Esophagus squamous epithelium (tissue), 5 donors: ENCODE data around the gene LTBP3. TPM values are rescaled to one million over a fixed set of nuclear protein-coding genes. Genes with fewer than 3 reads are reported as not detected.
A peak's percentile ranks its signal among the peaks of the same experiment; 100 is the strongest.

Source experiments
- DNase-seq: peaks from one replicate; lab custom pipeline; 2025; lab: John Stamatoyannopoulos, UW
- H3K27ac ChIP-seq, 4 donors: fragments of 200-600 bp; sonication (generic); one replicate each; pipeline ENCODE4 v1.5.1; 2016 to 2019; ENCODE audit warnings: mild to moderate bottlenecking in 1 of 4
- H3K27me3 ChIP-seq, 4 donors: fragments of 200-600 bp; sonication (generic); 1 replicate in 3 of 4; 2 replicates in 1 of 4; pipeline versions ENCODE4 v1.5.1 to v1.6.0; 2017 to 2021; ENCODE audit warnings: antibody characterized with exemption in 1 of 4
- H3K36me3 ChIP-seq, 3 donors: fragments of 200-600 bp; sonication (generic); one replicate each; pipeline ENCODE4 v1.5.1; 2016 to 2019
- H3K4me1 ChIP-seq, 3 donors: fragments of 200-600 bp; sonication (generic); one replicate each; pipeline ENCODE4 v1.5.1; 2017 to 2019
- H3K4me3 ChIP-seq, 4 donors: fragments of 200-600 bp; sonication (generic); 1 replicate in 3 of 4; 2 replicates in 1 of 4; pipeline ENCODE4 v1.5.1; 2016 to 2019; ENCODE audit warnings: mild to moderate bottlenecking in 2 of 4, moderate library complexity in 1 of 4
- H3K9me3 ChIP-seq, 3 donors: fragments of 200-600 bp; sonication (generic); one replicate each; pipeline ENCODE4 v1.5.1; 2016 to 2019
- CTCF ChIP-seq, 6 experiments: fragments of 450-650 bp in 4 of 6; fragments of 200-600 bp in 2 of 6; sonication (generic) in 2 of 6; IDR thresholded peaks; one replicate each; pipeline ENCODE4 v1.5.1; 2016 to 2019; ENCODE audit warnings: antibody characterized with exemption in 6 of 6, mild to moderate bottlenecking in 4 of 6, moderate library complexity in 4 of 6
- POLR2A ChIP-seq, 4 donors: fragments of 450-650 bp; IDR thresholded peaks; one replicate each; pipeline ENCODE4 v1.6.1; 2017; ENCODE audit warnings: antibody characterized with exemption in 4 of 4, mild to moderate bottlenecking in 4 of 4, moderate library complexity in 3 of 4
- WGBS, 2 donors: methylation state at CpG; one replicate each; pipeline ENCODE4 v1.1.5; 2018; 5-methylcytosine and 5-hydroxymethylcytosine counted together
- intact Hi-C: fragments of 100-400 bp; cut with DNase I; formaldehyde crosslinking; loops from one replicate; pipeline ENCODE4 v1.15.0; 2022
- total RNA-seq, 4 donors: library from RNA; depleted of rRNA; stranded (reverse); fragments of >200 nt; gene quantifications; one replicate each; pipeline ENCODE4 v1.1.0, GENCODE V29; 2016
- donor health status: DM: yes; HTN: yes; CAD: no.

Gene LTBP3
- total RNA-seq, 4 donors from 2014 or later: 28.1 to 87.5 (median 54.0) TPM

DNA sequence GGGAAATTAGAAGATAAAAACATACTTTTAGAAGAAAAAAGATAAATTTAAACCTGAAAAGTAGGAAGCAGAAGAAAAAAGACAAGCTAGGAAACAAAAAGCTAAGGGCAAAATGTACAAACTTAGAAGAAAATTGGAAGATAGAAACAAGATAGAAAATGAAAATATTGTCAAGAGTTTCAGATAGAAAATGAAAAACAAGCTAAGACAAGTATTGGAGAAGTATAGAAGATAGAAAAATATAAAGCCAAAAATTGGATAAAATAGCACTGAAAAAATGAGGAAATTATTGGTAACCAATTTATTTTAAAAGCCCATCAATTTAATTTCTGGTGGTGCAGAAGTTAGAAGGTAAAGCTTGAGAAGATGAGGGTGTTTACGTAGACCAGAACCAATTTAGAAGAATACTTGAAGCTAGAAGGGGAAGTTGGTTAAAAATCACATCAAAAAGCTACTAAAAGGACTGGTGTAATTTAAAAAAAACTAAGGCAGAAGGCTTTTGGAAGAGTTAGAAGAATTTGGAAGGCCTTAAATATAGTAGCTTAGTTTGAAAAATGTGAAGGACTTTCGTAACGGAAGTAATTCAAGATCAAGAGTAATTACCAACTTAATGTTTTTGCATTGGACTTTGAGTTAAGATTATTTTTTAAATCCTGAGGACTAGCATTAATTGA is 58.3 kb downstream of the LTBP3 start:
- intact Hi-C loops: loop anchor here (2.0 kb wide), 1 partner anchor 77 kb away; the partner anchor contains the start of gene NEAT1
- Histone ChIP-seq H3K27me3 (no peaks in the 10 kb centered on the region), H3K4me1 (peaks cover 19 to 44% (median 21%) of the 10 kb centered on the region in 3 donors), H3K9me3 (no peaks in the 10 kb centered on the region), H3K36me3 (peaks cover 9 to 44% (median 33%) of the 10 kb centered on the region in 3 donors), H3K27ac (peak overlapping the region; percentile 95 to 100 (median 98)), H3K4me3 (peak overlapping the region; percentile 47 to 96 (median 76))
- DNase-seq: no peak
- WGBS, 2 donors: 0 to 1% methylated on average over 3 of the region's 3 CpGs
- TF ChIP-seq POLR2A (IDR thresholded peaks at IDR 0.05) (no peak), CTCF (IDR thresholded peaks at IDR 0.05) (no peak)

DNA sequence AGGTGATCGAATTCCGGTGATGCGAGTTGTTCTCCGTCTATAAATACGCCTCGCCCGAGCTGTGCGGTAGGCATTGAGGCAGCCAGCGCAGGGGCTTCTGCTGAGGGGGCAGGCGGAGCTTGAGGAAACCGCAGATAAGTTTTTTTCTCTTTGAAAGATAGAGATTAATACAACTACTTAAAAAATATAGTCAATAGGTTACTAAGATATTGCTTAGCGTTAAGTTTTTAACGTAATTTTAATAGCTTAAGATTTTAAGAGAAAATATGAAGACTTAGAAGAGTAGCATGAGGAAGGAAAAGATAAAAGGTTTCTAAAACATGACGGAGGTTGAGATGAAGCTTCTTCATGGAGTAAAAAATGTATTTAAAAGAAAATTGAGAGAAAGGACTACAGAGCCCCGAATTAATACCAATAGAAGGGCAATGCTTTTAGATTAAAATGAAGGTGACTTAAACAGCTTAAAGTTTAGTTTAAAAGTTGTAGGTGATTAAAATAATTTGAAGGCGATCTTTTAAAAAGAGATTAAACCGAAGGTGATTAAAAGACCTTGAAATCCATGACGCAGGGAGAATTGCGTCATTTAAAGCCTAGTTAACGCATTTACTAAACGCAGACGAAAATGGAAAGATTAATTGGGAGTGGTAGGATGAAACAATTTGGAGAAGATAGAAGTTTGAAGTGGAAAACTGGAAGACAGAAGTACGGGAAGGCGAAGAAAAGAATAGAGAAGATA is 59.0 kb downstream of the LTBP3 start, which contains the start of gene MALAT1:
Gene MALAT1 (plus strand): TSS at position 69 of the 736 bp plus-strand sequence.
- 0 to 1% methylated on average over 24 of the region's 24 CpGs for WGBS, 2 donors
- DNase-seq: peak; percentile 65

GRCh38 chr11:65498727-65498976 is 59.5 kb downstream of the LTBP3 start:
- intact Hi-C loops: loop anchor here (2.0 kb wide), 1 partner anchor 76 kb away; the partner anchor contains the start of gene NEAT1
- TF ChIP-seq CTCF (IDR thresholded peaks at IDR 0.05) (no peak), POLR2A (IDR thresholded peaks at IDR 0.05) (no peak)
- WGBS, 2 donors: 0 to 2% methylated on average over 6 of the region's 6 CpGs

More for the DNA sequence above, 59.0 kb downstream of the LTBP3 start, which contains the start of gene MALAT1:
- intact Hi-C loops: loop anchor here (2.0 kb wide), 1 partner anchor 76 kb away; the partner anchor contains the start of gene NEAT1
- peak in 2 of 6 experiments; percentile 21 to 44 for TF ChIP-seq CTCF (IDR thresholded peaks at IDR 0.05)
- TF ChIP-seq POLR2A (IDR thresholded peaks at IDR 0.05): peak in 3 of 4 donors; percentile 100
- Histone ChIP-seq H3K4me3 (peak within 1 kb of the TSS; percentile 47 to 96 (median 76)), H3K36me3 (peaks cover 6 to 37% (median 26%) of the 10 kb centered on the region in 3 donors), H3K9me3 (no peaks in the 10 kb centered on the region), H3K27me3 (no peaks in the 10 kb centered on the region), H3K4me1 (peaks cover 26 to 44% (median 28%) of the 10 kb centered on the region in 3 donors), H3K27ac (peak within 1 kb of the TSS; percentile 95 to 100 (median 98))

GRCh38 chr11:65498042-65498726 is 60.0 kb downstream of the LTBP3 start:
- TF ChIP-seq CTCF (IDR thresholded peaks at IDR 0.05) (no peak), POLR2A (IDR thresholded peaks at IDR 0.05) (no peak)
- intact Hi-C loops: loop anchor here (2.0 kb wide), 1 partner anchor 75 kb away; the partner anchor contains the start of gene NEAT1
- peaks cover 5 to 28% (median 17%) of the 10 kb centered on the region in 3 donors for H3K36me3 ChIP-seq
- peak overlapping the region; percentile 95 to 100 (median 98) for H3K27ac ChIP-seq
- peak overlapping the region; percentile 47 to 96 (median 76) for H3K4me3 ChIP-seq
- no peak for DNase-seq
- no peaks in the 10 kb centered on the region for H3K27me3 ChIP-seq
- no peaks in the 10 kb centered on the region for H3K9me3 ChIP-seq
- H3K4me1 ChIP-seq: peaks cover 34 to 44% (median 37%) of the 10 kb centered on the region in 3 donors
- 1 to 2% methylated on average over 5 to 19 of the region's 24 CpGs for WGBS, 2 donors

More at GRCh38 chr11:65498727-65498976, 59.5 kb downstream of the LTBP3 start:
- DNase-seq: no peak
- peaks cover 6 to 33% (median 21%) of the 10 kb centered on the region in 3 donors for H3K36me3 ChIP-seq
- peak overlapping the region; percentile 47 to 96 (median 76) for H3K4me3 ChIP-seq
- H3K9me3 ChIP-seq: no peaks in the 10 kb centered on the region
- H3K27me3 ChIP-seq: no peaks in the 10 kb centered on the region
- H3K4me1 ChIP-seq: peaks cover 30 to 44% (median 33%) of the 10 kb centered on the region in 3 donors
- H3K27ac ChIP-seq: peak overlapping the region; percentile 95 to 100 (median 98)
